NCI-H748 (cell line): ENCODE results near the gene ANKRD12.
"Not testable (repeated sequence)": the region's sequence is repeated elsewhere in the genome, so short reads cannot be mapped to it uniquely, and the experiment has no call there.

Experiments
- DNase-seq: peaks from one replicate; lab custom pipeline; 2025; ENCODE audit not compliant: unreplicated experiment; lab: John Stamatoyannopoulos, UW

ANKRD12 gene

GRCh38 chr18:9231852-9232486 lies 95.4 kb downstream of the ANKRD12 start:
- DNase-seq, result no peak

- DNase-seq, result no peak
These were observed 96.4 kb downstream of the ANKRD12 start for GRCh38 chr18:9232977-9233376.

GRCh38 chr18:9233771-9234440 lies 97.3 kb downstream of the ANKRD12 start:
- no peak for DNase-seq

- no peak for DNase-seq
These were observed 97.9 kb downstream of the ANKRD12 start for GRCh38 chr18:9234528-9234927.

GRCh38 chr18:9237981-9238380 lies 101.4 kb downstream of the ANKRD12 start:
- no peak for DNase-seq

GRCh38 chr18:9239720-9240119 lies 103.1 kb downstream of the ANKRD12 start:
- no peak for DNase-seq

GRCh38 chr18:9240270-9240669 lies 103.7 kb downstream of the ANKRD12 start:
- DNase-seq, result no peak

- DNase-seq, result no peak
These were observed 106.4 kb downstream of the ANKRD12 start for GRCh38 chr18:9243029-9243428.

GRCh38 chr18:9244376-9244775 lies 107.8 kb downstream of the ANKRD12 start:
- DNase-seq, result no peak

GRCh38 chr18:9248661-9249060 lies 112.1 kb downstream of the ANKRD12 start:
- DNase-seq, result no peak

GRCh38 chr18:9249254-9249653 lies 112.7 kb downstream of the ANKRD12 start:
- no peak for DNase-seq

- DNase-seq, result no peak
These were observed 122.6 kb downstream of the ANKRD12 start for GRCh38 chr18:9259173-9259572.

GRCh38 chr18:9260388-9261380 lies 124.1 kb downstream of the ANKRD12 start:
- DNase-seq, result no peak

- DNase-seq, result no peak
These were observed 126.7 kb downstream of the ANKRD12 start for GRCh38 chr18:9263264-9263663.

- not testable (repeated sequence) for DNase-seq
These were observed 128.2 kb downstream of the ANKRD12 start for GRCh38 chr18:9264797-9265196.

- DNase-seq, result no peak
These were observed 136.6 kb downstream of the ANKRD12 start for GRCh38 chr18:9273221-9273620.

GRCh38 chr18:9275890-9276289 lies 139.3 kb downstream of the ANKRD12 start:
- no peak for DNase-seq

GRCh38 chr18:9278028-9278427 lies 141.4 kb downstream of the ANKRD12 start:
- no peak for DNase-seq

GRCh38 chr18:9280849-9281248 lies 144.3 kb downstream of the ANKRD12 start:
- no peak for DNase-seq

GRCh38 chr18:9281780-9282179 lies 145.2 kb downstream of the ANKRD12 start:
- no peak for DNase-seq

GRCh38 chr18:9283791-9284190 lies 147.2 kb downstream of the ANKRD12 start:
- no peak for DNase-seq

- DNase-seq, result no peak
These were observed 149.0 kb downstream of the ANKRD12 start for GRCh38 chr18:9285604-9286003.
